HepG2 (cell line): ENCODE measurements around the gene SERPINB6. TPM values are rescaled to one million over a fixed set of nuclear protein-coding genes. Genes with fewer than 3 reads are reported as not detected.

Source experiments
- ATAC-seq: fragments of 200-7000 bp; cut with Tn5 transposase; 3 replicates; pipeline ENCODE4 v1.9.1; 2020; ENCODE audit warnings: mild to moderate bottlenecking, moderate library complexity
- BruUV-seq: library from RNA; stranded (reverse); fragments of 400-500 nt; replicated peaks from 2 replicates; lab custom pipeline; 2021; lab: Mats Ljungman, UMichigan
- CTCF ChIA-PET: fragments of 300-600 bp; formaldehyde crosslinking; extraction: SDS; loops from one replicate; lab custom pipeline; 2021; ENCODE audit warnings: low total read pairs, inconsistent platforms, low intra/inter-chr PET ratio; lab: Yijun Ruan, JAX
- POLR2A ChIA-PET: fragments of 350-600 bp; sonication (Branson Sonifier 250); formaldehyde crosslinking; loops from one replicate; lab custom pipeline; 2020; ENCODE audit warnings: antibody characterized with exemption, inconsistent platforms; lab: Yijun Ruan, JAX
- DNase-seq: peaks from one replicate; pipeline ENCODE4 v3.0.0-alpha.2; 2015; ENCODE audit warnings: low spot score
- FAIRE-seq: peaks from 3 replicates; lab custom pipeline; 2011; peaks lifted over from hg19 to GRCh38; lab: Jason Lieb, UNC
- H2AFZ ChIP-seq: one replicate; pipeline ENCODE4 v1.6.1; 2011; ENCODE audit warnings: low read length, inconsistent platforms
- H3K27ac ChIP-seq: fragments of 300-600 bp; 3 replicates; pipeline ENCODE4 v1.8.0; 2011; ENCODE audit warnings: mixed run types, mild to moderate bottlenecking, mixed read lengths, low read length, inconsistent platforms; ENCODE audit not compliant: insufficient read depth; ENCODE audit errors: extremely low read length
- H3K27me3 ChIP-seq, 2 experiments: fragments of 200-600 bp in 1 of 2; 2 replicates in 1 of 2; 3 replicates in 1 of 2; pipeline versions ENCODE4 v1.6.0 to v1.8.0; 2011; ENCODE audit warnings: low read length in 2 of 2, mild to moderate bottlenecking in 2 of 2, moderate library complexity in 2 of 2, inconsistent platforms in 1 of 2; ENCODE audit not compliant: insufficient read depth in 2 of 2, control insufficient read depth in 1 of 2
- H3K36me3 ChIP-seq, 2 experiments: fragments of 200-600 bp in 1 of 2; replicated peaks in 1 of 2; 2 replicates in 1 of 2; 3 replicates in 1 of 2; pipeline versions ENCODE4 v1.5.1 to v1.8.0; 2011; ENCODE audit warnings: low read length in 2 of 2, inconsistent platforms in 1 of 2; ENCODE audit not compliant: insufficient read depth in 2 of 2, control insufficient read depth in 1 of 2
- H3K4me1 ChIP-seq: 2 replicates; pipeline ENCODE4 v1.5.1; 2012; ENCODE audit warnings: low read length, inconsistent platforms; ENCODE audit not compliant: insufficient read depth
- H3K4me2 ChIP-seq: 2 replicates; pipeline ENCODE4 v1.6.0; 2011; ENCODE audit warnings: low read depth, low read length, inconsistent platforms
- H3K4me3 ChIP-seq, 3 experiments: fragments of 200-600 bp in 1 of 3; sonication (generic), shearing (Covaris generic) in 1 of 3; replicated peaks in 1 of 3; 2 replicates each; pipeline ENCODE4 v1.5.1; 2011 to 2016; ENCODE audit warnings: low read length in 3 of 3, inconsistent platforms in 2 of 3, low read depth in 2 of 3, mild to moderate bottlenecking in 2 of 3, control low read depth in 1 of 3, mixed read lengths in 1 of 3; ENCODE audit not compliant: insufficient read depth in 1 of 3
- H3K79me2 ChIP-seq: one replicate; pipeline ENCODE4 v1.6.1; 2011; ENCODE audit warnings: low read length, inconsistent platforms; ENCODE audit not compliant: insufficient read depth
- H3K9ac ChIP-seq: 2 replicates; pipeline ENCODE4 v1.6.0; 2011; ENCODE audit warnings: mild to moderate bottlenecking, low read depth, low read length, inconsistent platforms; ENCODE audit not compliant: insufficient read depth
- H3K9me3 ChIP-seq: 2 replicates; pipeline ENCODE4 v1.5.1; 2012; ENCODE audit warnings: mild to moderate bottlenecking, low read length
- H4K20me1 ChIP-seq: 2 replicates; pipeline ENCODE4 v1.6.0; 2011; ENCODE audit warnings: inconsistent platforms, mild to moderate bottlenecking, low read length, moderate library complexity; ENCODE audit not compliant: insufficient read depth
- CREM ChIP-seq, 2 experiments: sonication (generic) in 1 of 2; formaldehyde crosslinking in 1 of 2; IDR thresholded peaks; 2 replicates each; pipeline versions ENCODE4 v1.4.0 to v1.6.1; 2016 to 2020; ENCODE audit warnings: antibody characterized with exemption in 1 of 2, mild to moderate bottlenecking in 1 of 2, missing genetic modification reagents in 1 of 2
- GATAD2A ChIP-seq: IDR thresholded peaks from 2 replicates; pipeline ENCODE4 v1.6.1; 2016
- KDM4B ChIP-seq: sonication (generic); formaldehyde crosslinking; IDR thresholded peaks from 2 replicates; pipeline ENCODE4 v1.4.0; 2020; ENCODE audit warnings: missing genetic modification reagents
- NPAS2 ChIP-seq: sonication (generic); formaldehyde crosslinking; IDR thresholded peaks from 2 replicates; pipeline ENCODE4 v1.8.0; 2022; ENCODE audit warnings: mild to moderate bottlenecking, missing genetic modification reagents, borderline replicate concordance
- NRL ChIP-seq: sonication (generic); formaldehyde crosslinking; IDR thresholded peaks from 2 replicates; pipeline ENCODE4 v1.5.0; 2020; ENCODE audit warnings: missing genetic modification reagents, mild to moderate bottlenecking, moderate library complexity, borderline replicate concordance
- SRSF9 ChIP-seq: fragments of 200-400 bp; formaldehyde crosslinking; IDR thresholded peaks from 2 replicates; pipeline ENCODE4 v1.6.1; 2018; ENCODE audit warnings: borderline replicate concordance, mild to moderate bottlenecking, low read depth, low read length; ENCODE audit not compliant: insufficient read depth, poor library complexity, severe bottlenecking
- ZFP37 ChIP-seq: sonication (generic); formaldehyde crosslinking; IDR thresholded peaks from 2 replicates; pipeline ENCODE4 v1.4.0; 2020; ENCODE audit warnings: missing genetic modification reagents, borderline replicate concordance
- ZFP90 ChIP-seq: sonication (generic); formaldehyde crosslinking; IDR thresholded peaks from 2 replicates; pipeline ENCODE4 v1.8.0; 2022; ENCODE audit warnings: missing genetic modification reagents, mild to moderate bottlenecking, inconsistent platforms, borderline replicate concordance
- ZNF18 ChIP-seq: sonication (generic); formaldehyde crosslinking; IDR thresholded peaks from 2 replicates; pipeline ENCODE4 v1.8.0; 2022; ENCODE audit warnings: mild to moderate bottlenecking, missing genetic modification reagents; ENCODE audit not compliant: insufficient replicate concordance
- ZNF382 ChIP-seq: sonication (generic); formaldehyde crosslinking; IDR thresholded peaks from 2 replicates; pipeline ENCODE4 v1.5.0; 2020; ENCODE audit warnings: missing genetic modification reagents, mild to moderate bottlenecking, borderline replicate concordance
- WGBS: methylation state at CpG from one replicate; pipeline ENCODE4 v1.1.6; 2017; ENCODE audit warnings: low lambda C conversion rate; 5-methylcytosine and 5-hydroxymethylcytosine counted together
- in situ Hi-C: cut with HindIII; loops from 2 replicates; pipeline ENCODE4 v1.10.0; 2017; ENCODE audit warnings: low pct_unique_long_range_greater_than_20kb; ENCODE audit not compliant: extremely low pct_ligation_motif_present
- intact Hi-C: fragments of 100-400 bp; cut with micrococcal nuclease; formaldehyde crosslinking; loops from one replicate; pipeline ENCODE4 v1.10.0; 2022; ENCODE audit not compliant: unreplicated experiment
- polyA plus RNA-seq, 8 experiments: library from polyadenylated mRNA; depleted of rRNA in 3 of 8; stranded (reverse) in 7 of 8; unstranded in 1 of 8; fragments of >200 nt; fragmentation: Illumina TruSeq in 4 of 8; extraction: Trizol in 4 of 8; gene quantifications; 2 replicates each; pipeline versions ENCODE4 v1.2.1 to v1.2.3, GENCODE V29; 2011 to 2016; ENCODE audit warnings: low read depth in 4 of 8, missing spikeins in 1 of 8, mixed read lengths in 1 of 8; ENCODE audit not compliant: insufficient read depth in 1 of 8
- total RNA-seq, 5 experiments: library from RNA; depleted of rRNA; stranded (reverse); fragments of >200 nt; fragmentation: Illumina TruSeq; extraction: Trizol; gene quantifications; 2 replicates each; pipeline ENCODE4 v1.2.3, GENCODE V29; 2016; ENCODE audit warnings: low read depth in 1 of 5

The SERPINB6 gene
- total and polyA plus RNA-seq, 2 of the 13 experiments (the other 11 are each of a cell fraction or from before 2014, with no cell fraction given), result 38.2 to 61.3 TPM

- FAIRE-seq, result no peak
- intact Hi-C loops (no loop called here), in situ Hi-C loops (no loop called here)
- H3K79me2 ChIP-seq, result no peaks in the 10 kb centered on the region
- BruUV-seq, result no TSS peak
- 30% methylated on average over 4 of the region's 4 CpGs for WGBS
- peaks cover 0 to 39% of the 10 kb centered on the region in 2 experiments; a peak in 4 of 5 replicates for H3K27me3 ChIP-seq
- no peak overlapping the region for H3K4me2 ChIP-seq
- H4K20me1 ChIP-seq, result no peaks in the 10 kb centered on the region
- H3K9me3 ChIP-seq, result no peaks in the 10 kb centered on the region
- peaks cover 34% of the 10 kb centered on the region for H3K4me1 ChIP-seq
- POLR2A ChIA-PET, result no interaction called here
- TF ChIP-seq ZFP90 (CRISPR knock-in tag) (no peak), ZNF18 (CRISPR knock-in tag) (no peak), NRL (CRISPR knock-in tag) (no peak), NPAS2 (no peak), CREM (IDR thresholded peaks at IDR 0.05) (no peak), CREM (CRISPR knock-in tag; IDR thresholded peaks at IDR 0.05) (no peak), ZNF382 (CRISPR knock-in tag) (no peak), KDM4B (CRISPR knock-in tag) (no peak), ZFP37 (CRISPR knock-in tag) (no peak), SRSF9 (no peak), GATAD2A (CRISPR knock-in tag) (no peak)
- TF ChIP-seq, all 625 proteins: peak for 0
- Histone ChIP-seq H3K27ac (no peak overlapping the region), H2AFZ (no peak overlapping the region), H3K36me3 (no peaks in the 10 kb centered on the region), H3K9ac (no peak overlapping the region), H3K4me3 (no peak overlapping the region)
- ATAC-seq (peak; percentile 59), DNase-seq (no peak)
- CTCF ChIA-PET, result no interaction called here
These were observed 54.3 kb downstream of the SERPINB6 start for GRCh38 chr6:2917065-2917464.
